Measurements from ENCODE around the gene CELSR2. TPM values are rescaled to one million over a fixed set of nuclear protein-coding genes. Genes with fewer than 3 reads are reported as not detected.

The CELSR2 gene
- total RNA-seq, 3 donors from 2014 or later, result 1.3 to 19.5 (median 13.8) TPM

GRCh38 chr1:109307274-109308021 lies 58.1 kb downstream of the CELSR2 start:
- TF ChIP-seq POLR2A (IDR thresholded peaks at IDR 0.05) (no peak), CTCF (IDR thresholded peaks at IDR 0.05) (no peak), POLR2AphosphoS5 (IDR thresholded peaks at IDR 0.05) (no peak)
- H3K36me3 ChIP-seq, result no peaks in the 10 kb centered on the region
- no peaks in the 10 kb centered on the region for H3K27me3 ChIP-seq
- intact Hi-C loops (cut with DNase I; ENCODE audit: low total_unique reads), result no loop called here
- H3K9me3 ChIP-seq, result no peaks in the 10 kb centered on the region
- no peak overlapping the region for H3K4me3 ChIP-seq
- no peaks in the 10 kb centered on the region for H3K4me1 ChIP-seq
- no peak for DNase-seq (ENCODE audit: low spot score in 2 of 2)
- H3K27ac ChIP-seq, result no peak overlapping the region

- no peaks in the 10 kb centered on the region for H3K9me3 ChIP-seq
- no peaks in the 10 kb centered on the region for H3K36me3 ChIP-seq
- H3K27me3 ChIP-seq, result no peaks in the 10 kb centered on the region
- intact Hi-C loops (cut with DNase I; ENCODE audit: low total_unique reads), result no loop called here
- TF ChIP-seq CTCF (IDR thresholded peaks at IDR 0.05) (no peak), POLR2A (IDR thresholded peaks at IDR 0.05) (no peak), POLR2AphosphoS5 (IDR thresholded peaks at IDR 0.05) (no peak)
- H3K4me1 ChIP-seq, result no peaks in the 10 kb centered on the region
- H3K27ac ChIP-seq, result no peak overlapping the region
- no peak overlapping the region for H3K4me3 ChIP-seq
- DNase-seq (ENCODE audit: low spot score in 2 of 2), result no peak
Observed at GRCh38 chr1:109309347-109309746, 60.0 kb downstream of the CELSR2 start.

GRCh38 chr1:109312246-109312645 lies 62.9 kb downstream of the CELSR2 start:
- H3K4me3 ChIP-seq, result no peak overlapping the region
- intact Hi-C loops (cut with DNase I; ENCODE audit: low total_unique reads), result no loop called here
- H3K9me3 ChIP-seq, result no peaks in the 10 kb centered on the region
- H3K27ac ChIP-seq, result no peak overlapping the region
- no peaks in the 10 kb centered on the region for H3K4me1 ChIP-seq
- no peaks in the 10 kb centered on the region for H3K27me3 ChIP-seq
- no peak for DNase-seq (ENCODE audit: low spot score in 2 of 2)
- TF ChIP-seq POLR2A (IDR thresholded peaks at IDR 0.05), result no peak
- no peak for TF ChIP-seq POLR2AphosphoS5 (IDR thresholded peaks at IDR 0.05)
- no peak for TF ChIP-seq CTCF (IDR thresholded peaks at IDR 0.05)
- H3K36me3 ChIP-seq, result no peaks in the 10 kb centered on the region

DNA sequence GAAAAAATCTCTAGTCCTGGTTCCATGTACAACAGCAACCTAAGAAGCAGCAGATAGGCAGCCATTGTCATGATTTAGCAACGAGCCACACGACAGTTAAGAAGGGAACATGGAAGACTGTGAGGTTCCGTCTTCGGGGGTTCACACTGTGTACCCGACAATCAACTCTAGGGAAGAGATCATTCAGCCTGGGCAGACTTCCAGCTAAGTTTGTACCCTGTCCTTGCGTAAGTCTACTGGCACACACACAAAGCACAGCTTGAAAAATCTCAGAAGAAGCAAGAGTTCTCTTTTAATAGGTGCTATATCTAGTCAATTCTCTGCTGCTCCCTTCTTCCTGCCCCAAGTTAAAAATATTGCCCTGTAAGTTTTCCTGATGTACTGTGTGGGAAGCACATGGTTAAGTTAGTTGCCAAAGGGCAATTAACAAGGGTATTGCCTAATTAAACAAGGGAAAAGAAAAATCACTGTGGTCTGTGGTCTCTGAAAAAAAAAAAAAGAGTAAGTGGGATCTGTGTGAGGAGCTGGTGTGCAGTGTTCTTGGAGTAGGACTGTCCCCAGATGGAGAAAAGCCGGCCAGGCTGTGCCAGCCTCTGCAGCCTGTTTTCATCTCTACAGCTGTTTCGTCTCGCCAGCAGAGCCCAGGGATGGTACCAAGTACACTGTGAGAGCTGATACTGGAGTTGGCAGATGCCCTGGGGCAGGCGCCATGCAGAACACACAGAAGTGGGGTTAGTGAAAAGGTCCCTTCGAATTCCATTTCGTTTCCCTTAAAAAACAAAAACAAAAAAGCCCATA lies 63.8 kb downstream of the CELSR2 start:
- intact Hi-C loops (cut with DNase I; ENCODE audit: low total_unique reads), result no loop called here
- DNase-seq (ENCODE audit: low spot score in 2 of 2), result no peak
- H3K4me1 ChIP-seq, result no peaks in the 10 kb centered on the region
- no peak overlapping the region for H3K4me3 ChIP-seq
- no peaks in the 10 kb centered on the region for H3K27me3 ChIP-seq
- H3K27ac ChIP-seq, result no peak overlapping the region
- no peaks in the 10 kb centered on the region for H3K9me3 ChIP-seq
- TF ChIP-seq POLR2AphosphoS5 (IDR thresholded peaks at IDR 0.05) (no peak), POLR2A (IDR thresholded peaks at IDR 0.05) (no peak), CTCF (IDR thresholded peaks at IDR 0.05) (no peak)
- H3K36me3 ChIP-seq, result no peaks in the 10 kb centered on the region

GRCh38 chr1:109314795-109315194 lies 65.5 kb downstream of the CELSR2 start:
- H3K36me3 ChIP-seq, result no peaks in the 10 kb centered on the region
- intact Hi-C loops (cut with DNase I; ENCODE audit: low total_unique reads), result no loop called here
- H3K9me3 ChIP-seq, result no peaks in the 10 kb centered on the region
- no peaks in the 10 kb centered on the region for H3K27me3 ChIP-seq
- no peak for DNase-seq (ENCODE audit: low spot score in 2 of 2)
- no peak overlapping the region for H3K27ac ChIP-seq
- no peaks in the 10 kb centered on the region for H3K4me1 ChIP-seq
- no peak overlapping the region for H3K4me3 ChIP-seq
- no peak for TF ChIP-seq POLR2A (IDR thresholded peaks at IDR 0.05)
- TF ChIP-seq CTCF (IDR thresholded peaks at IDR 0.05), result no peak
- no peak for TF ChIP-seq POLR2AphosphoS5 (IDR thresholded peaks at IDR 0.05)

Data from breast epithelium (tissue), 4 donors.